ENCODE measurements around the gene CCDC182.

CCDC182 gene

GRCh38 chr17:57726213-57726790, 18.8 kb downstream of the CCDC182 start:
- DNase-seq, result no peak

GRCh38 chr17:57724729-57725125, 20.4 kb downstream of the CCDC182 start:
- DNase-seq, result no peak

GRCh38 chr17:57724026-57724728, 20.9 kb downstream of the CCDC182 start:
- no peak for DNase-seq

- DNase-seq, result no peak
Observed at GRCh38 chr17:57723427-57724025, 21.6 kb downstream of the CCDC182 start.

GRCh38 chr17:57722704-57723043, 22.4 kb downstream of the CCDC182 start:
- DNase-seq, result no peak

- peak; percentile 3 for DNase-seq
Observed at GRCh38 chr17:57721967-57722703, 23.0 kb downstream of the CCDC182 start.

- no peak for DNase-seq
Observed at GRCh38 chr17:57720386-57721035, 24.6 kb downstream of the CCDC182 start.

- DNase-seq, result no peak
Observed at GRCh38 chr17:57718878-57719277, 26.2 kb downstream of the CCDC182 start.

GRCh38 chr17:57715981-57716380, 29.1 kb downstream of the CCDC182 start:
- no peak for DNase-seq

- DNase-seq, result no peak
Observed at GRCh38 chr17:57714665-57715180, 30.4 kb downstream of the CCDC182 start.

- no peak for DNase-seq
Observed at GRCh38 chr17:57713140-57713539, 32.0 kb downstream of the CCDC182 start.

- DNase-seq, result peak; percentile 24
Observed at GRCh38 chr17:57708410-57708809, 36.7 kb downstream of the CCDC182 start.

- DNase-seq, result peak; percentile 60
Observed at GRCh38 chr17:57707892-57708291, 37.2 kb downstream of the CCDC182 start.

GRCh38 chr17:57706761-57707160, 38.3 kb downstream of the CCDC182 start:
- peak; percentile 81 for DNase-seq

GRCh38 chr17:57705921-57706695, 39.0 kb downstream of the CCDC182 start:
- DNase-seq, result no peak

- DNase-seq, result no peak
Observed at GRCh38 chr17:57704448-57704847, 40.7 kb downstream of the CCDC182 start.

GRCh38 chr17:57703273-57703672, 41.8 kb downstream of the CCDC182 start:
- no peak for DNase-seq

GRCh38 chr17:57701124-57701523, 44.0 kb downstream of the CCDC182 start:
- no peak for DNase-seq

- no peak for DNase-seq
Observed at GRCh38 chr17:57699751-57700219, 45.3 kb downstream of the CCDC182 start.

GRCh38 chr17:57697891-57698711, 47.0 kb downstream of the CCDC182 start:
- no peak for DNase-seq

GRCh38 chr17:57697197-57697596, 47.9 kb downstream of the CCDC182 start:
- DNase-seq, result no peak
